Stimulated activated naive CD8-positive, alpha-beta T cell treated with anti-CD3 and anti-CD28 coated beads, Interleukin-15, Interleukin-2, amounts not matched to agents 100 U/mL and 50 U/mL, for 24 hours (primary cell): ENCODE results near the gene CCDC74A.
"Not testable (repeated sequence)": the region's sequence is repeated elsewhere in the genome, so short reads cannot be mapped to it uniquely, and the experiment has no call there.

Experiments used
- ATAC-seq: fragments of 150-1000 bp; cut with Tn5 transposase; one replicate; pipeline ENCODE4 v1.10.0; 2021
- DNase-seq: peaks from one replicate; pipeline ENCODE4 v3.0.0; 2021

Gene CCDC74A

GRCh38 chr2:131503587-131503986 is 24.1 kb upstream of the CCDC74A start:
- DNase-seq, ATAC-seq: not testable (repeated sequence)

- ATAC-seq: peak; percentile 88
- DNase-seq: not testable (repeated sequence)
Measured at GRCh38 chr2:131504082-131504750, 23.5 kb upstream of the CCDC74A start.

DNA sequence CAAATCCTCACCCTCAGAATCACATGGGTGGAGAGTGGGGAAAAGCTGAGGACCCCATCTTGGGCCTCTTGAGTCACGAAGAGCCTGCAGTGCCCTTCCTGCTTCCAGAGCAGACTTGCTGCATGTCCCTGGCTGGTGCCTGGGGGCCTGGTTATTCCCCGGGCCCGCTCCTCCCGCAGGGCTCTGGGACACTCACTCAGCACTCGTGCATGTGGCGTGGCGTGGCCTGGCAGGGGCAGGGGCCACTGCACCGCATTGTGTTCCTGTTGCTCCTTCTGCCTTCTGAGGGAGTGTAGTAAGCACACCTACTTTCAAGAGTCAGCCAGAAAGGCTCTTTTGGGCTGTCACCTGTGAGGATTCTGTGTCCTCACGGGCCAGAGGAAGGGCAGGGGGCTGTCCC is 18.1 kb upstream of the CCDC74A start:
- no peak for DNase-seq
- ATAC-seq: no peak

DNA sequence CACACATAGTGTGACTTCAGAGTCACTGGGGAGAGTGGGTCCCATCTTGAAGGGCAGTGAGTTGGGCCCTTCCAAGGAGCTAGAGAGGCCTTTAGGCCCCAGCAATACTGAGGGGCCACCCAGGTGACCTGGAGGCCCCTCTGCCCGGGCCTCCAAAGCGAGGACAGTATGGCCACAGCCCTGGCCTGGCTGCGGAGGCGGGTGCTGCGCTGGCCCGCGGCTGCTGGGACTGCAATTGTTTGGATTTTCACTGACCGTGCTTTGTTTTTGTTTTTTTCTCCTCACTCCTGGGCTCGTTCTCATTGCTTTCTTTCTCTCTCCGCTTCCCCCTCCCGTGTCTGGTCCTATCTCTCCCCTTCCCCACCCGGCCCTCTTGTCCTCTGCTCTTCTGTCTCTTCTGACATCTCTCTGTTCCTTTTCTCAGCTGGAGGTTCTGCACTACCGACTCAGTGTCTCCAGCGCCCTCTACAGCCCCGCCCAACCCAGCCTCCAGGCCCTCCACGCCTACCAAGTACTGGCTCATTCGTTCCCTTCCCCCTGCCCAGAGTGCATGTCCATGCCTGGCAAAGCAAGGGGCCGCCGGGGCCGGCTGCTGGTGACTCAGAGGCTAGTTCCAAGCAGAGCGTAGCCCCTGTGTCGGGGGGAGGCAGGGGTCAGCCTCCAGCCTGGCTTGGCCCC is 16.3 kb upstream of the CCDC74A start:
- ATAC-seq, DNase-seq: not testable (repeated sequence)

DNA sequence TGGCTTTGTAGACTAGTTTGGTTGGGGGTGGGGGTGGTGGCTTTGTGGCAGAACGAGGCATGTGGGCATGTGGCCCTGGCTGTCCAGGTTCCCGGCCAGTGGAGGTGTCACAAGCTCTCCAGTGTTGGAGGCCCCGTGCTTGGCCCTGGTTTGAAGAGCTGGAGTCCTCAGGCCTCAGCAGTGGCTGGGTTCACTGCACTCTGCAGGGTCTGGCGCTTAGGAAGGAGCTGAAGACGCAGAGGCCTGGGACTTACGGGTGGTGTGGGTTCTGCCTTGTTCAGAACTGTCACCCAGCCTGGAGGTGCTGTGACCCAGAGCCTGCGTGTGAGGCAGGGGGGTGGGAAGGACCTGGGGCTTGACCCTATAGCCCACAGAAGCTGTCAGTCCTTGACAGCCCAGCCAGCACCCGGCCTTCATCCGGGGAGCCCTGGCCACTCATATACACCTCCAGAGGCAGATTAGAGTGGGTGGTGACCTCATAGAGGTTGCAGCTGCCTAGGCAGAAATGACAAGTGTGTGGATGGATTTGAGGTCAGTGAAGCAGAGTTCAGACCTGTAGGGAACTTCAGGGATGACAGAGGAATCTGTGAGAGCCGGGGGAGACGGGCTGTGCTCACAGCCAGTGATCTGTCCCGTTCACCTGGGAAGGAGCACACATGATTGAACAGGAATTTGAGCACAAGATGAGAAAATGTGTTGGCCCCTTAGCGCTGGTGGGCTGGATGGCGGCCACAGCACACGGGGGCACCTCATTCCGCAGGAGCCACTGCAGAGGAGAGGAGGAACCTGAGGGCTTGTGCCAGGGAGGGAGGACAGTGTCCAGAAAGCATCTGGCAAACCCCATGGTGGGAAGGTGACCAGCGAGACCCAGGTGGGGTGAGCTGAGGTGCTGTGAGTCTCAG is 15.5 kb upstream of the CCDC74A start:
- not testable (repeated sequence) for DNase-seq, ATAC-seq

- DNase-seq, ATAC-seq: not testable (repeated sequence)
Measured at GRCh38 chr2:131514408-131515166, 13.1 kb upstream of the CCDC74A start.

GRCh38 chr2:131515235-131515634 is 12.5 kb upstream of the CCDC74A start:
- ATAC-seq, DNase-seq: not testable (repeated sequence)

GRCh38 chr2:131516011-131516410 is 11.7 kb upstream of the CCDC74A start:
- ATAC-seq (no peak), DNase-seq (no peak)

GRCh38 chr2:131516621-131517020 is 11.1 kb upstream of the CCDC74A start:
- not testable (repeated sequence) for DNase-seq

GRCh38 chr2:131517106-131517831 is 10.4 kb upstream of the CCDC74A start:
- no peak for ATAC-seq
- DNase-seq: no peak

More at GRCh38 chr2:131516621-131517020, 11.1 kb upstream of the CCDC74A start:
- not testable (repeated sequence) for ATAC-seq

- not testable (repeated sequence) for ATAC-seq, DNase-seq
Measured at GRCh38 chr2:131517856-131518255, 9.8 kb upstream of the CCDC74A start.

GRCh38 chr2:131518531-131518930 is 9.2 kb upstream of the CCDC74A start:
- not testable (repeated sequence) for DNase-seq, ATAC-seq

DNA sequence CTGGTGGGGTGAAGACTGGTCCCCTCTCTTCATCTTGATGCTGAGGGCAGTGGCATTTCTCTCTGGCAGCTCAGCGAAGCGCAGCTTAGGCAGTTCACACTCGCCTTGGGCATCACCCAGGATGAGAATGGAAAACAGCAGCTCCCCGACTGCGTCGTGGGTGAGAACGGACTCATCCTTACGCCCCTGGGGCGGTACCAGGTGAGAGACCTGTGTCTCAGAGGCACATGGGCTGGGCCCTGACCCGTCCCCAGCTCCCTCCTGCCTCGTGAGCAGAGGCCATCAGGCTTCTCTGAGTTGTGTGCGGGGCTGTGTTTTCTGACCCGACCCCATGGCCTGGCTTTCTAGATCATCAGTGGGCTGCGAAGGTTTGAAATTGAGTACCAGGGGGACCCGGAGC is 8.2 kb upstream of the CCDC74A start:
- ATAC-seq (no peak), DNase-seq (no peak)

DNA sequence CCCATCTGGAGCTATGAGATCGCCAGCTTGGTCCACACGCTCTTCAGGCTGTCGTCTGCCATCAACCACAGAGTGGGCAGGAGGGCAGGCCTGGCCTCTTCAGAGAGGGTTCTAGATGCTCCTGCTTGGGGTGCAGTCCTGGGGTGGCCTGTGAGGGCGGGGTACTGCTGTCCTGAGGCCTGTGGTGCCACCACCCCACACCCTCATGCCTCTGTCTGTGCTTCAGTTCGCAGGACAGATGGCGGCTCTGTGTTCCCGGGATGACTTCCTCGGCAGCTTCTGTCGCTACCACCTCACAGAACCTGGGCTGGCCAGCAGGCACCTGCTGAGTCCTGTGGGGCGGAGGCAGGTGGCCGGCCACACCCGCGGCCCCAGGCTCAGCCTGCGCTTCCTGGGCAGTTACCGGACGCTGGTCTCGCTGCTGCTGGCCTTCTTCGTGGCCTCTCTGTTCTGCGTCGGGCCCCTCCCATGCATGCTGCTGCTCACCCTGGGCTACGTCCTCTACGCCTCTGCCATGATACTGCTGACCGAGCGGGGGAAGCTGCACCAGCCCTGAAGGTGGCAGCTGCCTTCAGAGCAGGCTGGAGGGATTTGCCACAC is 7.7 kb upstream of the CCDC74A start:
- DNase-seq, ATAC-seq: not testable (repeated sequence)

GRCh38 chr2:131520526-131520925 is 7.2 kb upstream of the CCDC74A start:
- ATAC-seq (no peak), DNase-seq (no peak)

GRCh38 chr2:131521524-131521923 is 6.2 kb upstream of the CCDC74A start:
- DNase-seq, ATAC-seq: not testable (repeated sequence)

DNA sequence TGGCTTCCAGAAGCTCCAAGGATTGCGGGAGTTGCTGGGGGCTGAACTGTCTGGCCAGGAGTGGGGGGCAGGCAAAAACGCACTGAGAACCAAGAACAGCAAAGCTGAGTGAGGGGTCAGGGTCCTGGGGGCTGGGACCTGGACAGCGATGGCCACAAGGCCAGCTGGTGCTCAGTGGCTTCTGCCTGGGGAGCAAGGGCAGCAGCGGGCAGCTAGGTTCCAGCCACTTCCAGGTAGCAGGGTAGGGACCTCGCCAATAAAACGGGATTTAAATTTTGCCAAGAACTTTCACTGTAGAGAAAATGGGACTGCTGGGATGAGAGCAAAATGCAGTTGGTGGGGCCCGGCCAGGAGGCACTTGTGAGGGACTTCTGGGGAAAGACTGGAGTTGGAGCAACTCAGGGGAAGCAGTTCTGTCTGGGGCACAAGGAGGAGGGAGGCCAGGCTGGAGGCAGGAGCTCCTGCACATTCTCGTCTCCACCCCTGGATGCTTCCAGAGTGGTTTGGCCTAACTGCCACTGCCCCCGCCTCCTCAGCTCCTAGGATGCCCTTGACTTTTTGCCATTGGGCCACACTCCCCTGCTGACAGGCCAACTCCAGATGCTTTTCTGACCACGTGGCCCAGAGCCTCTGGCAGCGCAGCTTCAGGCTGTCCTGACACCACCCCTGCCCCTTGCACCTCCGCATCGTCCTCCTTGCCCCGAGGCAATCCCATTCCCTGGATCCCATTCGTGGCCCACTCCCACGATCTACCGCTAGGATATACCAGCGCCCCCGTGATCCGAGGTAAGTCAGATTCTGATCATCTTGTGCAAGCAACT is 5.5 kb upstream of the CCDC74A start:
- ATAC-seq: no peak
- no peak for DNase-seq

- not testable (repeated sequence) for ATAC-seq, DNase-seq
Measured at GRCh38 chr2:131525256-131525655, 2.4 kb upstream of the CCDC74A start.
